Karpas-422 (cell line): Measurements from ENCODE around the gene ZDHHC6. TPM values are rescaled to one million over a fixed set of nuclear protein-coding genes. Genes with fewer than 3 reads are reported as not detected.

Experiments used
- DNase-seq: peaks from one replicate; pipeline ENCODE4 v3.0.0-alpha.2; 2015
- H2AFZ ChIP-seq: fragments of 200-600 bp; sonication (generic); 2 replicates; pipeline ENCODE4 v1.6.1; 2014; ENCODE audit warnings: antibody characterized with exemption, low read length, mixed read lengths
- H3K27ac ChIP-seq: fragments of 200-600 bp; sonication (generic); 2 replicates; pipeline ENCODE4 v1.5.1; 2014; ENCODE audit warnings: mild to moderate bottlenecking, low read length, moderate library complexity
- H3K27me3 ChIP-seq: fragments of 200-600 bp; sonication (generic); 2 replicates; pipeline ENCODE4 v1.6.1; 2014; ENCODE audit warnings: low read length, mixed read lengths
- H3K36me3 ChIP-seq: fragments of 200-600 bp; sonication (generic); 2 replicates; pipeline ENCODE4 v1.6.1; 2014; ENCODE audit warnings: low read length, mixed read lengths; ENCODE audit not compliant: insufficient read depth
- H3K4me1 ChIP-seq: fragments of 200-600 bp; sonication (generic); 2 replicates; pipeline ENCODE4 v1.6.1; 2014; ENCODE audit warnings: mild to moderate bottlenecking, low read length, mixed read lengths
- H3K4me2 ChIP-seq: fragments of 200-600 bp; sonication (generic); 2 replicates; pipeline ENCODE4 v1.6.1; 2014; ENCODE audit warnings: low read length, low read depth, mild to moderate bottlenecking; ENCODE audit not compliant: poor library complexity, severe bottlenecking
- H3K4me3 ChIP-seq: fragments of 200-600 bp; sonication (generic); 2 replicates; pipeline ENCODE4 v1.5.1; 2014; ENCODE audit warnings: mild to moderate bottlenecking, antibody characterized with exemption, low read length, mixed read lengths
- H3K79me2 ChIP-seq: fragments of 200-600 bp; sonication (generic); 2 replicates; pipeline ENCODE4 v1.6.1; 2014; ENCODE audit warnings: mild to moderate bottlenecking, low read length, mixed read lengths
- H3K9ac ChIP-seq: fragments of 200-600 bp; sonication (generic); 2 replicates; pipeline ENCODE4 v1.6.0; 2014; ENCODE audit warnings: low read length
- H3K9me2 ChIP-seq: fragments of 200-600 bp; sonication (generic), shearing (Covaris generic); replicated peaks from 2 replicates; pipeline ENCODE4 v1.6.0; 2014; ENCODE audit warnings: mild to moderate bottlenecking, low read length, moderate library complexity; ENCODE audit not compliant: insufficient read depth
- H3K9me3 ChIP-seq: fragments of 300-700, 200-600 bp; sonication (generic); 2 replicates; pipeline ENCODE4 v1.6.1; 2014; ENCODE audit warnings: low read length, mixed read lengths
- H4K20me1 ChIP-seq: fragments of 200-600 bp; sonication (generic); 2 replicates; pipeline ENCODE4 v1.6.1; 2014; ENCODE audit warnings: mild to moderate bottlenecking, antibody characterized with exemption, low read length, low read depth; ENCODE audit not compliant: insufficient read depth
- total RNA-seq: library from RNA; depleted of rRNA; stranded (reverse); fragments of >200 nt; shearing (Covaris generic); gene quantifications from 2 replicates; pipeline ENCODE4 v1.2.3, GENCODE V29; 2014; ENCODE audit warnings: low replicate concordance; rRNA removed

Gene ZDHHC6
- total RNA-seq, 1 experiment from 2014 or later = 33.9 TPM

GRCh38 chr10:112384141-112384540 is 62.6 kb downstream of the ZDHHC6 start:
- Histone ChIP-seq H3K9me3 (no peaks in the 10 kb centered on the region), H3K4me2 (no peak overlapping the region)

GRCh38 chr10:112383325-112383724 is 63.4 kb downstream of the ZDHHC6 start:
- no peaks in the 10 kb centered on the region for H3K36me3 ChIP-seq
- H3K4me1 ChIP-seq = peaks cover 2% of the 10 kb centered on the region
- no peak for DNase-seq
- no peak overlapping the region for H3K4me2 ChIP-seq
- no peaks in the 10 kb centered on the region for H3K27me3 ChIP-seq
- no peak overlapping the region for H3K27ac ChIP-seq
- H2AFZ ChIP-seq = no peak overlapping the region
- H3K9me3 ChIP-seq = no peaks in the 10 kb centered on the region
- H3K4me3 ChIP-seq = no peak overlapping the region
- peaks cover 83% of the 10 kb centered on the region for H3K79me2 ChIP-seq
- H3K9ac ChIP-seq = no peak overlapping the region
- H3K9me2 ChIP-seq = no peaks in the 10 kb centered on the region
- H4K20me1 ChIP-seq = no peaks in the 10 kb centered on the region

More at GRCh38 chr10:112384141-112384540, 62.6 kb downstream of the ZDHHC6 start:
- Histone ChIP-seq H3K9ac (no peak overlapping the region), H3K9me2 (no peaks in the 10 kb centered on the region), H3K27ac (no peak overlapping the region), H3K79me2 (peaks cover 84% of the 10 kb centered on the region), H3K4me1 (peaks cover 10% of the 10 kb centered on the region), H4K20me1 (no peaks in the 10 kb centered on the region), H3K27me3 (no peaks in the 10 kb centered on the region), H3K4me3 (no peak overlapping the region), H2AFZ (no peak overlapping the region), H3K36me3 (no peaks in the 10 kb centered on the region)
- DNase-seq = no peak

GRCh38 chr10:112382515-112383235 is 64.0 kb downstream of the ZDHHC6 start:
- H3K9me2 ChIP-seq = no peaks in the 10 kb centered on the region

More at GRCh38 chr10:112382515-112383235, 64.0 kb downstream of the ZDHHC6 start:
- Histone ChIP-seq H3K9me3 (no peaks in the 10 kb centered on the region), H3K79me2 (peaks cover 83% of the 10 kb centered on the region), H3K4me2 (no peak overlapping the region), H4K20me1 (no peaks in the 10 kb centered on the region), H3K27me3 (no peaks in the 10 kb centered on the region), H2AFZ (no peak overlapping the region), H3K27ac (no peak overlapping the region), H3K9ac (no peak overlapping the region), H3K36me3 (no peaks in the 10 kb centered on the region), H3K4me3 (no peak overlapping the region), H3K4me1 (peaks cover 3% of the 10 kb centered on the region)
- no peak for DNase-seq

Other genes starting within 250 kb of the ZDHHC6 start
- gene TECTB, start 163.5 kb downstream of the ZDHHC6 start, total RNA-seq = not detected in 2 replicates
- gene ACSL5, start 72.8 kb downstream of the ZDHHC6 start, total RNA-seq = 55.6 and 63.6 TPM in 2 replicates
- 61.2 and 61.7 TPM in 2 replicates for gene VTI1A, start 301 bp upstream of the ZDHHC6 start, total RNA-seq